ENCODE measurements around the gene NRGN.

DNA sequence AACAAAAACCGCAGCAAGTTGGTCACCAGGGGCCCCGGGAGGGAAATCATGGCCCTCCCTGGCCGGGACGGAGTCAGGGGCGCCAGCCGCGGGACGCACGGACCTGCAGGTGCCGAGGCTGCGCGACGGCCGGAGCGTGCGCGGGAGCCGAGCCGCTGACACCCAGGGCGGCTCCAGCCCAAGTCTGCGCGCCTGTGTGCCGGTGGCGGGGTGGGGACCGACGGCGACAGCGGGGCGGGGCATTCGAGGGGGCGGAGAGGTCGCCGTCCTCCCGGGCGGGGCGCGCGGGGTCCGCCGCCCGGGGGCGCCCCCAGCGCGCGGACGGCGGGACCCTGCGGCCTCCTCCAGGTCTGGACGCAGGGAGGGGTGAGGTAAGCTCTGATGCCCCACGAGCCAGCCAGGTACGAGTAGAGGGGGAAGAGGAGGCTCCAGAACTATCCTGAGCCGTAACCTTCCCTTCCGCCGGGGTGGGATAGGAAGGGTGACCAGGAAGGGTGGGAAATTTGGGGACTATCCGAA is 22.4 kb downstream of the NRGN start, which contains the start of gene ESAM:
- TF ChIP-seq, protein P1, sequence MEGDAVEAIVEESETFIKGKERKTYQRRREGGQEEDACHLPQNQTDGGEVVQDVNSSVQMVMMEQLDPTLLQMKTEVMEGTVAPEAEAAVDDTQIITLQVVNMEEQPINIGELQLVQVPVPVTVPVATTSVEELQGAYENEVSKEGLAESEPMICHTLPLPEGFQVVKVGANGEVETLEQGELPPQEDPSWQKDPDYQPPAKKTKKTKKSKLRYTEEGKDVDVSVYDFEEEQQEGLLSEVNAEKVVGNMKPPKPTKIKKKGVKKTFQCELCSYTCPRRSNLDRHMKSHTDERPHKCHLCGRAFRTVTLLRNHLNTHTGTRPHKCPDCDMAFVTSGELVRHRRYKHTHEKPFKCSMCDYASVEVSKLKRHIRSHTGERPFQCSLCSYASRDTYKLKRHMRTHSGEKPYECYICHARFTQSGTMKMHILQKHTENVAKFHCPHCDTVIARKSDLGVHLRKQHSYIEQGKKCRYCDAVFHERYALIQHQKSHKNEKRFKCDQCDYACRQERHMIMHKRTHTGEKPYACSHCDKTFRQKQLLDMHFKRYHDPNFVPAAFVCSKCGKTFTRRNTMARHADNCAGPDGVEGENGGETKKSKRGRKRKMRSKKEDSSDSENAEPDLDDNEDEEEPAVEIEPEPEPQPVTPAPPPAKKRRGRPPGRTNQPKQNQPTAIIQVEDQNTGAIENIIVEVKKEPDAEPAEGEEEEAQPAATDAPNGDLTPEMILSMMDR (IDR thresholded peaks at IDR 0.05), result no peak
- peak; percentile 62 to 94 for TF ChIP-seq POLR2A (IDR thresholded peaks at IDR 0.05)
